Muscle layer of colon (tissue), 2 donors: ENCODE measurements around the gene DHRS7B.
"Not testable (repeated sequence)": the region's sequence is repeated elsewhere in the genome, so short reads cannot be mapped to it uniquely, and the experiment has no call there.

ENCODE experiments used
- H3K27ac ChIP-seq: one replicate; pipeline ENCODE4 v1.7.0; 2013; ENCODE audit warnings: low read depth, mild to moderate bottlenecking, low read length, moderate library complexity
- H3K27me3 ChIP-seq, 2 donors: one replicate each; pipeline ENCODE4 v1.7.0; 2013; ENCODE audit warnings: low read length in 2 of 2, mild to moderate bottlenecking in 2 of 2; ENCODE audit not compliant: insufficient read depth in 2 of 2, control insufficient read depth in 1 of 2
- H3K36me3 ChIP-seq: one replicate; pipeline ENCODE4 v1.7.0; 2013; ENCODE audit warnings: mild to moderate bottlenecking, low read length; ENCODE audit not compliant: insufficient read depth
- H3K4me1 ChIP-seq: one replicate; pipeline ENCODE4 v1.7.0; 2013; ENCODE audit warnings: mild to moderate bottlenecking, low read length; ENCODE audit not compliant: insufficient read depth
- H3K4me3 ChIP-seq, 2 donors: one replicate each; pipeline ENCODE4 v1.7.0; 2013; ENCODE audit warnings: low read length in 2 of 2, low read depth in 1 of 2, mild to moderate bottlenecking in 1 of 2, moderate library complexity in 1 of 2
- H3K9ac ChIP-seq: one replicate; pipeline ENCODE4 v1.7.0; 2013; ENCODE audit warnings: low read length
- H3K9me3 ChIP-seq: one replicate; pipeline ENCODE4 v1.7.0; 2013; ENCODE audit warnings: mild to moderate bottlenecking, low read length
- donor health status: abdominal sarcoma.
- donor health status: Adenocarcinoma of cecum.

DHRS7B gene

GRCh38 chr17:21140911-21141310 lies 14.1 kb downstream of the DHRS7B start:
- Histone ChIP-seq H3K9me3 (no peaks in the 10 kb centered on the region), H3K27ac (no peak overlapping the region), H3K4me3 (no peak overlapping the region), H3K27me3 (no peaks in the 10 kb centered on the region), H3K36me3 (no peaks in the 10 kb centered on the region), H3K9ac (no peak overlapping the region), H3K4me1 (no peaks in the 10 kb centered on the region)

DNA sequence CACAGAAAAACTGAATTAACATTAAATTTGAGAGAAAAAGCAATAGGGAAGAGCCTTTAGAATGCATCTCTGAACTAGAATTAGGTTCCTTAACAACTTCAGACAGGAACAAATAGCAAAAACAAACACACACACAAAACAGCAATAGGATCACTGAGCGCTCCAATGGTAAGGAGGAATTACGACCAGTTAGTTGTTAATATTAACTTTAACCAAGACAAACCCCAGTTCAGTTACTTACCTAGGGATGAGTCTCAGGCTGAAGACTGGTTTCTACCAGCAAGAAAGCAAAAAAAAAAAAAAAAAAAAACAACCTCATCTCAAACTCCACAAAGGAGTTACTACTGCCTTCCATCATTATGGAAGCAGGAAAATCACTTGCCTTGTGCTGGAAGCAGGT lies 14.6 kb downstream of the DHRS7B start:
- Histone ChIP-seq H3K9ac (no peak overlapping the region), H3K4me3 (no peak overlapping the region), H3K9me3 (no peaks in the 10 kb centered on the region), H3K27ac (no peak overlapping the region), H3K27me3 (no peaks in the 10 kb centered on the region), H3K36me3 (no peaks in the 10 kb centered on the region), H3K4me1 (no peaks in the 10 kb centered on the region)

- H3K36me3 ChIP-seq, H3K9me3 ChIP-seq, H3K27ac ChIP-seq, H3K9ac ChIP-seq, H3K4me1 ChIP-seq, H3K27me3 ChIP-seq, H3K4me3 ChIP-seq: not testable (repeated sequence)
Measured at GRCh38 chr17:21142065-21142464, 15.3 kb downstream of the DHRS7B start.

DNA sequence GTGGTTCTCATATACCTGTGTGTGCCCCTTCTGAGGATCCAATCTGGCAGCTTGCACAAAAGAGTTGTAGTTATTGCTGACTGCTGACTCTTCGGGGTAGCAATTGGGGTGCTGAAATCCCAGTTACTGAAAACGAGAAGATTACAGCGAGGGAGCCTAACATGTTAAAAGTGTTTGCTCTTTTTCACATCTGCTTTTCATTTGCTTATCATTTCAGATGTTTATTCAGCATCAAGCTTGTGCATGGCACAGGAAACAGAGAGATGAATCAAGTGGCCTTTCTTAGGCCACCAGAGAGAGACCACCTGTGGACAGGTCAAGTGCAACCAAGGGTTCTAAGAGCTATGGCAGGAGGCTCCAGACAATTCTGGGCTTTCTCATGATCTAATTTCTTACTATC lies 16.9 kb downstream of the DHRS7B start:
- H3K27ac ChIP-seq: no peak overlapping the region
- no peak overlapping the region for H3K9ac ChIP-seq
- H3K4me3 ChIP-seq: no peak overlapping the region
- H3K27me3 ChIP-seq: no peaks in the 10 kb centered on the region
- no peaks in the 10 kb centered on the region for H3K4me1 ChIP-seq
- H3K36me3 ChIP-seq: no peaks in the 10 kb centered on the region
- H3K9me3 ChIP-seq: no peaks in the 10 kb centered on the region

DNA sequence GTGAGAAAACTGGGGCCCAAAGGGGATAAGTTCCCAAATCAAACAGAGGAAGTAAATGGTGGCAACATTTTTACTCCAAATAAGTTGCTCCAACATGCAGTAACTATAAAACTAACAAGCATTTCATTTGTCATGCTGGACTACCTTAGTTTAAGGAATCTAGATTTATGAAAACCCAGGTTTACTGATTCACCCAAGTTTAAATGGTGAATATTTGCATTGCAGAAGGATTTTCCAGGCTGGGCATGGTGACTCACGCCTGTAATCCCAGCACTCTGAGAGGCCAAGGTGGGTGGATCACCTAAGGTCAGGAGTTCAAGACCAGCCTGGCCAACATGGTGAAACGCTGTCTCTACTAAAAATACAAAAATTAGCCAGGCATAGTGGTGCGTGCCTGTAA lies 17.5 kb downstream of the DHRS7B start:
- not testable (repeated sequence) for H3K27me3 ChIP-seq, H3K9me3 ChIP-seq, H3K9ac ChIP-seq, H3K4me1 ChIP-seq, H3K4me3 ChIP-seq, H3K27ac ChIP-seq, H3K36me3 ChIP-seq

DNA sequence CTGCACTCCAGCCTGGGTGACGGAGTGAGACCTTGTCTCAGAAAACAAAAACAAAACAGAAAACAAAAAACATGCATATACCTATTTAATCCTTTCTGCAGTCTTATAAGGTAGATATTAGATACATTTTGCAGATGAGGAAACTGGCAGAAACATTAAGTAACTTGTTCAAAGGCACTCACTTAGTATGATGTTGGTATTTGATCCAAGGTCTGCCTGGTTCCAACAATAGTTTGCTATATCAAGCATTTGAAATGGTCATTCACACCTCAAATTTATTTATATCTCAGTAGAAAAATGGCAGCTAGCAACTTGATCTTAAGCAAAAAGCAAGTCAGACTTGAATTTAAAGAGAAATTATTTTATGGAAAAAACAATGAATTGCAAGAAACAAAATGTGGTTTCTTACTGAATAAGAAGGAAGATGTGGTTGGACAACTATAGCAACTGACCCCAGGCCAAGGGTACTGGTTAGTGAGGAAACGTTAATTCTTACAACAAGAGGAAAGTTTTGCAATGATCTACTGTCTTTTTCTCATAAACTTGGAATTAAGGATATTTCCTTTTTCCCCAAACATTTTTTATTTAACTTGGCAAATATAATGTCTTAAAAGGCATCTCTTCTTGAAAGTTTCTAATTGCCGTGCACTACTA lies 19.7 kb downstream of the DHRS7B start:
- Histone ChIP-seq H3K4me1 (no peaks in the 10 kb centered on the region), H3K9me3 (no peaks in the 10 kb centered on the region), H3K27ac (no peak overlapping the region), H3K27me3 (no peaks in the 10 kb centered on the region), H3K4me3 (no peak overlapping the region), H3K36me3 (no peaks in the 10 kb centered on the region), H3K9ac (no peak overlapping the region)

DNA sequence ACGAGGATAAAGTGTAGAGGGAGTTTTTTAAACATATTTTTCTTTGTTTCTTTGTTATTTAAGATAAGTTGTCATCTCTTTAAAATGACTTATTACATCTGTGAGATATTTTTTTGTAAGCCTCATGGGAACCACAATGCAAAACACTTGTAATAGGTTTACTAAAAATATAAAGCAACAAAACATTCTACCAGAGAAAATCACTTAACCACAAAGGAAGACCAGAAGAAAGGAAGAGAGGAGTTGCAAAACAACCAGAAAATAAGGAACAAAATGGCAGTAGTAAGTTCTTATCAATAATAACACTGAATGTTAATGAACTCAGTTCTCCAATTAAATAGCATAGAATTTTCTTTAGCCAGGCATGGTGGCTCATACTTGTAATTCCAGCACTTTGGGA lies 22.9 kb downstream of the DHRS7B start:
- Histone ChIP-seq H3K4me1 (no peaks in the 10 kb centered on the region), H3K9ac (no peak overlapping the region), H3K4me3 (no peak overlapping the region)

GRCh38 chr17:21152731-21153130 lies 26.0 kb downstream of the DHRS7B start:
- no peaks in the 10 kb centered on the region for H3K4me1 ChIP-seq
- no peak overlapping the region for H3K4me3 ChIP-seq
- H3K27me3 ChIP-seq: no peaks in the 10 kb centered on the region
- H3K9ac ChIP-seq: no peak overlapping the region
- H3K9me3 ChIP-seq: no peaks in the 10 kb centered on the region
- H3K27ac ChIP-seq: no peak overlapping the region
- no peaks in the 10 kb centered on the region for H3K36me3 ChIP-seq

More for the DNA sequence above, 22.9 kb downstream of the DHRS7B start:
- Histone ChIP-seq H3K27ac (no peak overlapping the region), H3K27me3 (no peaks in the 10 kb centered on the region), H3K36me3 (no peaks in the 10 kb centered on the region), H3K9me3 (no peaks in the 10 kb centered on the region)

DNA sequence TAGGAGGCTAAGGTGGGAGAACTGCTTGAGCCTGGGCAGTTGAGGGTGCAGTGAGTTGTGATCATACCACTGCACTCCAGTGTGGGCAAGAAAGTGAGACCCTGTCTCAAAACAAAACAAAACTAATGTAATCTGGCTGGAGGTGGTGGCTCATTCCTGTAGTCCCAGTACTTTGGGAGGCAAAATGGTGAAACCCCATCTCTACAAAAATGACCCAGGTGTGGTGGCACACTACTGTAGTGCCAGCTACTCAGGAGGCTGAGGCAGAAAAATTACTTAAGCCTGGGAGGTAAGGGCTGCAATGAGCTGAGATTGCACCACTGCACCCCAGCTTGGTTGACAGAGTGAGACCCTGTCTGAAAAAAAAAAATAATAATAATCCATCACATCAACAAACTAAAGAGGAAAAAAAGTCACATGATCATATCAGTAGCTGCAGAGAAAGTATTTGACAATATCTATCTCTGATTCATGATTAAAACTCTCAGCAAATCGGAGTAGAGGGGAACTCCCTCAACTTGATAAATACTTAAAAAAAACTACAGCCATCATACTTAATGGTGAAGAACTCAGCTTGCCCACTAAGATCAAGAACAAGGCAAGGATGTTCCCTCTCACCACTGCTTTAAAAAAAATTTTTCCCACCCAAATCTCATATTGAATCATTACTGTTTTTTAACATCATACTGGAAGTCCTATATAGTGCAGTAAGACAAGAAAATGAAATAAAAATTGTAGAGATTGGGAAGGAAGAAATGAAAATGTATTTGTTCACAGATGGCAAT lies 31.0 kb downstream of the DHRS7B start:
- Histone ChIP-seq H3K4me1 (peaks cover 8% of the 10 kb centered on the region), H3K27me3 (no peaks in the 10 kb centered on the region), H3K9ac (no peak overlapping the region), H3K36me3 (no peaks in the 10 kb centered on the region), H3K27ac (no peak overlapping the region), H3K9me3 (no peaks in the 10 kb centered on the region), H3K4me3 (no peak overlapping the region)

- no peaks in the 10 kb centered on the region for H3K36me3 ChIP-seq
- no peak overlapping the region for H3K9ac ChIP-seq
- no peak overlapping the region for H3K4me3 ChIP-seq
- H3K27ac ChIP-seq: no peak overlapping the region
- peaks cover 8% of the 10 kb centered on the region for H3K4me1 ChIP-seq
- H3K9me3 ChIP-seq: no peaks in the 10 kb centered on the region
- no peaks in the 10 kb centered on the region for H3K27me3 ChIP-seq
Measured at GRCh38 chr17:21160401-21160800, 33.6 kb downstream of the DHRS7B start.

DNA sequence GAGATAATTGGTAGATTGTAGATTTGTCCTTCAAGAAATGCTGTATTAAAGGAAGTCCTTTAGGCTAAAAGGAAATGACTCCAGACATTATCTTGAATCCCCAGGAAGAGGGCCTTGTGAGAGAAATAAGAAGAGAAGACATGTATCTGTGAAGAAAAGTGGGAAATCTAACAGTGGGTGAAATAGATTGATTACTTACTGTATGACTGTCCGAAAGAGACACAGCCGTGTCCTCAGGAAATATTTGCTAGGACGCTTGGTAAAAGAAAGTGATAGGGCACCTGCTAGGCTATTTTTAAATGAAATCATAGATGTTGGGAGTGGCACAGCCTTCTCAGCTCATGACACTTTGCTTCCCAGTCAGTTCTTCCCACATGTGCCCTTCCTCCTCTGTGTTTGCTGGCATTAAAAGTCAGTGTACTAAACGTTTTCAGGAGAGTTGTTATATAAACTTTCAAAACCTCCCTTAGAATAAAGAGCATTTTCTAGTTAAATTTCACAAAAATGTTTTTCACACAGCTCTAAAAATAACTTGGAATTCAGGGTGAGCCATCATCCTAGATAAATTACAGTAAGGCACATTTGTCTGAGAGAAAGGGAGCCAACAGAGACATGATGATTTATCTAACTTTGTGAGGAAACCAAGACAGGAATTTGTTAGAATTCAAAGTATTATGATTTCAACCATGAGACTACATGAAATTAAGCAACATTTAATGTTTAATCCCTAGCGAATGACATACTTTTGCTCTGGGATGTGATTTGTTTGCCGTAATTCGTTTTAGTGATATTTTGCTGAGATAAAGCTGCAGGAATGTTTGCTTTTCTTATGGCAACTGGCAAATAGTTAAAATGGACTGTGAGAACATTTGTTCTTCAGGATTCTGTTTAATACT lies 35.0 kb downstream of the DHRS7B start:
- Histone ChIP-seq H3K4me3 (no peak overlapping the region), H3K9ac (no peak overlapping the region), H3K27ac (no peak overlapping the region)

More for the DNA sequence above, 35.0 kb downstream of the DHRS7B start:
- Histone ChIP-seq H3K36me3 (no peaks in the 10 kb centered on the region), H3K27me3 (no peaks in the 10 kb centered on the region), H3K9me3 (no peaks in the 10 kb centered on the region), H3K4me1 (peaks cover 20% of the 10 kb centered on the region)
